ENCODE data around the gene PCSK6. TPM values are rescaled to one million over a fixed set of nuclear protein-coding genes. Genes with fewer than 3 reads are reported as not detected.

Gene PCSK6
- total RNA-seq, 2 donors from 2014 or later, result 5.1 to 8.8 TPM

- Histone ChIP-seq H3K4me1 (ENCODE audit: control insufficient read depth in 1 of 2, low read depth in 2 of 2) (no peaks in the 10 kb centered on the region), H3K27ac (no peak overlapping the region), H3K36me3 (no peaks in the 10 kb centered on the region), H3K9me3 (no peaks in the 10 kb centered on the region), H3K27me3 (replicated peaks; ENCODE audit: insufficient read depth) (no peaks in the 10 kb centered on the region), H3K4me3 (no peak overlapping the region)
- DNase-seq (ENCODE audit: low spot score), result no peak
- TF ChIP-seq CTCF (IDR thresholded peaks at IDR 0.05), result no peak
- ATAC-seq (ENCODE audit: insufficient number of reproducible peaks, low FRiP score, low read depth), result no peak
Observed at GRCh38 chr15:101307048-101307896, 182.2 kb downstream of the PCSK6 start.

- ATAC-seq (ENCODE audit: insufficient number of reproducible peaks, low FRiP score, low read depth), result no peak
- Histone ChIP-seq H3K4me3 (no peak overlapping the region), H3K4me1 (ENCODE audit: control insufficient read depth in 1 of 2, low read depth in 2 of 2) (no peaks in the 10 kb centered on the region), H3K27me3 (replicated peaks; ENCODE audit: insufficient read depth) (no peaks in the 10 kb centered on the region), H3K36me3 (no peaks in the 10 kb centered on the region), H3K27ac (no peak overlapping the region), H3K9me3 (no peaks in the 10 kb centered on the region)
- no peak for DNase-seq (ENCODE audit: low spot score)
- TF ChIP-seq CTCF (IDR thresholded peaks at IDR 0.05), result no peak
Observed at GRCh38 chr15:101306341-101307047, 183.0 kb downstream of the PCSK6 start.

GRCh38 chr15:101305820-101306255, 183.7 kb downstream of the PCSK6 start:
- no peaks in the 10 kb centered on the region for H3K36me3 ChIP-seq
- H3K4me1 ChIP-seq (ENCODE audit: control insufficient read depth in 1 of 2, low read depth in 2 of 2), result no peaks in the 10 kb centered on the region
- DNase-seq (ENCODE audit: low spot score), result no peak
- H3K4me3 ChIP-seq, result no peak overlapping the region
- H3K9me3 ChIP-seq, result no peaks in the 10 kb centered on the region
- ATAC-seq (ENCODE audit: insufficient number of reproducible peaks, low FRiP score, low read depth), result no peak
- no peak overlapping the region for H3K27ac ChIP-seq
- no peaks in the 10 kb centered on the region for H3K27me3 ChIP-seq (replicated peaks; ENCODE audit: insufficient read depth)
- TF ChIP-seq CTCF (IDR thresholded peaks at IDR 0.05), result no peak

GRCh38 chr15:101303408-101303807, 186.1 kb downstream of the PCSK6 start:
- ATAC-seq (ENCODE audit: insufficient number of reproducible peaks, low FRiP score, low read depth), result no peak
- Histone ChIP-seq H3K9me3 (no peaks in the 10 kb centered on the region), H3K4me1 (ENCODE audit: control insufficient read depth in 1 of 2, low read depth in 2 of 2) (no peaks in the 10 kb centered on the region), H3K27me3 (replicated peaks; ENCODE audit: insufficient read depth) (no peaks in the 10 kb centered on the region), H3K36me3 (no peaks in the 10 kb centered on the region), H3K27ac (no peak overlapping the region), H3K4me3 (no peak overlapping the region)
- TF ChIP-seq CTCF (IDR thresholded peaks at IDR 0.05), result no peak
- DNase-seq (ENCODE audit: low spot score), result no peak
